GM18511 (cell line): ENCODE data around the gene ZNF618.

Experiments
- ATAC-seq: cut with Tn5 transposase; IDR thresholded peaks from one replicate; pipeline ENCODE4 v1.9.1; 2021; ENCODE audit warnings: mild to moderate bottlenecking, moderate library complexity; ENCODE audit not compliant: unreplicated experiment

Gene ZNF618

DNA sequence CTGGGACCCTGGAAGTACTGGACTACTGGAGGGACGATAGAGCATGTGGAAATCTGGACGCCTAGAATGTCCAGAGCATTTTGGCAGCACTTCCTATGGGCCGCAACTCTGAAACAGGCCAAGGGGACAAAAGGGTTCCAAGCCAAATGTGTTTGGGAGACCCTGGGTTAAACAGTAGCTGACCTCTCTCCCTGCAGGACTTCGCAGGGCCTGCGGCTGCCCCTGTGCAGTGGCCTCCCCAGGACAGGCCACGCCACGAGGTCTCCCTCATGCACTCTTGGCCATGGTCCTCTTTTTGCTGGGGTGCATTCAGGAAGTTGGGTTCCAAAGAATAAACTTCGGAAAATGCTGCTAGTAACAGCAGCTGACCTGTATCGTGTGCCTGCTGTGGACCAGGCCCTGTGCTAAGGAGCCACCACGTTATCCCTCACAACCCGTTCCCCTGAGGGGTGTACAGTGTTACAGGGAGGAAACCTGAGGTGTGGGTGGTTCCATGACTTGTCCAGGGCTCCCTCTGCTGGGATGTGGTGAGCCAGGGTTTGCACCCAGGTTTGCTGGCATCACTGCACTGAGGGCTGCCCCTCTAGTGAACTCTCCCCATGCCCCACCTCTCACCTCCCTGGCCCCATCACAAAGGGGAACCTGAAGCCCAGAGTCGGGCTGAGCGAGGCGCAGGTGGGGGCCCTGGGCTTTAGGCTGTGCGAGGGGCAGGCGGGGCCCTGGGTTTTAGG is 122.6 kb downstream of the ZNF618 start:
- no peak for ATAC-seq

DNA sequence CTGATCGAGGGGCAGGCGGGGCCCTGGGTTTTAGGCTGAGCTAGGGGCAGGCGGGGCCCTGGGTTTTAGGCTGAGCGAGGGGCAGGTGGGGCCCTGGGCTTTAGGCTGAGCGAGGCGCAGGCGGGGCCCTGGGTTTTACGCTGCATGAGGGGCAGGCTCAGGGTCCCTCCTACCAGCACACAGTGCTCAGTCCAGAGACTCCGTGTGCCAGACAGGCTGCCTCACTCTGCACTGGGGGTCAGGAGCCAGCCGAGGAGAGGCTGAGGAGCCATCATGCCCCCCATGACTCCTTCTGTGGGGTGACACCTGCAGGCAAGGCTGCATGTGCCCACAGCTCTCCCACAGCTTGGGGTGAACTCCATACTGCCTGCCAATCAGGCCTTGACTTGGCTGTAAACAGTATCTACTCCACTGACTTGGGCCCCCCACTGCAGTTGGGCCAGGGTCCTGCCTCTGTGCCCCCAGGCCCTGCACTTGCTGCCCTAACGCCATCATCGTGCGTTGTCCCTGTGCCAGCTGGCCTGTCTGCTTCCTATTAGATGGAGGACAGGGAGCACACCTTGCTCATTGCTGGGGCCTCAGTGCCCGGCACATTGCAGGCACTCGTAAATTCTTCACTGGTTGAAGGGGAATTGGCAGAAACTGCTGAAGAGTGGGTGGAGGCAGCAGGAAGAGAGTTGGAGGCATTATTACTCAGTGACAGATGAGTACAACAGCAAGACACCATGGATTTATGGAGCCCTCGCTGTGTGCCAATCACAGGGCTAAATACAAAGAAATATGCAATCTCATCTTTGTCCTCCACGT is 123.3 kb downstream of the ZNF618 start:
- ATAC-seq, result no peak

DNA sequence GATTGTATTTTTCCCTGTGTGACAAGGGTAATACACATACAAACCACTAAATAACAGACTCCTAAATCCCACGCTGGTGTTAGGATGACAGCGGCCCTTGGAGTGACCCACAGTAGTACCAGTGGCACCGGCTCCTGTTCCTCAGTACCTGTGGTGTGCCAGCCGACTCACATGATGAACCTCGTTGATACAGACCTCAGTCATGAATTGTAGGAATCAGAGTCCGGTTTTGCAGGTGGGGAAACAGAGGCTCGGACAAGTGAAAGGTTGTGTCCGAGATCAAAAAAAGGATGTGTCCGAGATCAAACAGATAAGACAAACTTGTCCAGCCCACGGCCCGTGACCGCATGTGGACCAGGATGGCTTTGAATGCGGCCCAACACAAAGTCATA is 124.0 kb downstream of the ZNF618 start:
- no peak for ATAC-seq

DNA sequence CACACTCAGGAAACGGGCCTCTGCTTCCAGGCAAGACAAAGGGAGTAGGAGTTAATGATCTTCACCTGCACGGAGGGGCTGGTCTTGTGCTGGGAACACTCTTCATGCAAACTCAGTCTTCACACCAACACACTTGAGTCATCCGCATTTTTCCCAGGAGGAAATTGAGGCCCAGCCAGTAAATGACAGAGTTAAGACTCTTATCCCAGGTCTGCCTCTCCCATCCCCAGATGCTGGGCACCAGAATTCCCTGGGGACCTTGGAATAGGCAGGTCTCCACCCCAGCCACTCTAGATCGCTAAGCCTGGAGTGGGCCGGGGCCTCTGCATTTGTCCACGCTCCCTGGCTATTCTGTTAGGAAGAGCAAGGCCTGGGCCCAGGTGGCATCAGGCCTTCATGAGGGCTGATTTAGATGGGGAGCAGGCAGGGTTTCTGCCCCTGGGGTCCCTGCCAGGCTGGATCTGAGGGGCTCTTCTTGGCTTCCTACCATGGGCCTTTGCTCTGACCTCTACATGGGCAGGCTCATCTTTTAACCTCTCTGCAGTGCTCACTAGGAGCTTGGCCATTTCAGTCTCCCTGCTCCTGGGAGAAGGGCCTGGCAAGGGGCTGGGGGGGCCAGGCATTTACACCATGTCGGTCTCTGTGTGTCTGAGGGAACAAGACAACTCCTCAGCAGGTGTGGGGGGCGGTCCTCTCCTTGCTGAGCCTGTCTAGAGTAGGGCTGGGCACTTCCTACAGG is 124.7 kb downstream of the ZNF618 start:
- no peak for ATAC-seq

DNA sequence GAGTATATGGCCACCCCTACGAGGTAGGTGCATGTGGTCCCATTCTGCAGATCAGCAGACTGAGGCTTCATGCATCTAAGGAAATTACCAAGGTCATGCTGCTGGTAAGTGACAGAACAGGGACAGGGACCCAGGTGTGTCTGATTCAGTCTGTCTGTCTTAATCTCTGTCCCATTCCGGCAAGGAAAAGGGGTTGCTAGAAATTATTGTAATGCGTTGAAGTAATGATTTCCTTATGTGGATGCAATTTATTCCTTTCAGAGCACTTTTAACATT is 125.2 kb downstream of the ZNF618 start:
- no peak for ATAC-seq

DNA sequence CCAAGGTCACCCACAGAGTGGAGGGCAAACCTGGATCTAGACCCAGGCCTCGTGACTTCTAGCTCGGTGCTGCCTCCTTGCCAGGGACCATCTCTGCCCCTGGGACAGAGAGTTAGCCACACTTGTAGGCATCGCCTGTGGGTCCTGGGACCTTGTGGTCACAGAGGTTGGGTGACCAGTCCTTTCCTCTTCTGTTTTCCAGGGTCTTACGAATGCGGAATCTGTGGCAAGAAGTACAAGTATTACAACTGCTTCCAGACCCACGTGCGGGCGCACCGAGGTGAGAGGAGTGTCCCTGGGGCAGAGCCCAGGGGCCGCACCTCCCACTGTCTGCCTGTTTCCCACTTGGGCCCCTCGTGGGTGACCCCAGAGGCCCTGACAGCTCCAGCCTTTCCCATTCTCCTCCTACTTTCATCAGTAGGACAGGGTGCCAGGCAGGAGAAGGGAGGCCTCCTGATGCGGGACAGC is 125.7 kb downstream of the ZNF618 start:
- ATAC-seq, result no peak

DNA sequence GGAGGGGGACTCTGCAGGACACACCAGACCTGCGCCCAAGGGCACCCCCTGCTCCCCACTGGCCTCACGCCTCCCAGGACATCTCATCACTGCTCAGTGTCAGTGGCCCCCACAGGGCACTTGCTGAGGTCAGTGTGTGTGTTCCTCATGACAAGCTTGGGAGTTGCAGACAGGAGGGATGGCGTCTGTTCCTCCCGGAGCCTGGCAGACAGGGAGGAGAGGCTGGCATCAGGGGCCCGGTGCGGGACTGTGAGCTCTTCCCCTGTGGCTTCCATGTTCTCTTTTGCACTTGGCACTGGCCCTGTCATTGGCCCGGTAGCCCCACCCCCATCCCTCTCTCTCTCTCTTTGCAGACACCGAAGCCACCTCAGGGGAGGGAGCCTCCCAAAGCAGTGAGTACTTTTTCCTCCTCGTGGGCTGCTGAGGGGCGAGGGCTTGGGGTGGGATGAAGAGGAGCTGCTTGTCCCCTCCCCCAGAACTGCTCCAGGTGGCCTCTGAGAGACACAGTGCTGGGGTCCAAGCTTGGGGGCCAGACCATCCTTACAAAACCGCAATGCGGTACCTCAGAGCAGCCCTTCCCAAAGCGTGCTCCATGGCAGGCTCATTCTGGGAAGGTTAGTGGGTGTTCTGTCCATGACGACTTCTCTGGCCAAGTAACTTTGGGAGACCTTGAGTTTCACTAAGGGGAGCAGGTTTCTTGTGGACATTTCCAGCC is 126.3 kb downstream of the ZNF618 start:
- ATAC-seq, result no peak

DNA sequence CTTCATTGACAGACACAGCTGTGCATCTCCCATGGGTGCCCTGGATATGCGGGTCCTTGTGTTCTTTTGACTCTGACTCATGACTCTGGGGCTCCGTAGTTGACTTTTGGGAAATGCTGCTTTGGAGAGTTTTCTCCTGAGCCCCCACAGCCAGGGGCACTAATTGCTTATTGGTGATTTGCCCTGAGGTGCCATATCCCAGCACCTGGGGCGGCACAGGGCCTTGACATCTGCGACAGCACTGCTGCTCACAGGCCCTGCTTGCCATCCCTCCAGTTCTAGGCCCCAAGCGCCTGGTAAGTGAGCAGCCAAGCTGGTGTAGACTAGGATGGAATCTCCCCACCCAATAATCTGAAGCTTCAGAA is 126.9 kb downstream of the ZNF618 start:
- ATAC-seq, result no peak

DNA sequence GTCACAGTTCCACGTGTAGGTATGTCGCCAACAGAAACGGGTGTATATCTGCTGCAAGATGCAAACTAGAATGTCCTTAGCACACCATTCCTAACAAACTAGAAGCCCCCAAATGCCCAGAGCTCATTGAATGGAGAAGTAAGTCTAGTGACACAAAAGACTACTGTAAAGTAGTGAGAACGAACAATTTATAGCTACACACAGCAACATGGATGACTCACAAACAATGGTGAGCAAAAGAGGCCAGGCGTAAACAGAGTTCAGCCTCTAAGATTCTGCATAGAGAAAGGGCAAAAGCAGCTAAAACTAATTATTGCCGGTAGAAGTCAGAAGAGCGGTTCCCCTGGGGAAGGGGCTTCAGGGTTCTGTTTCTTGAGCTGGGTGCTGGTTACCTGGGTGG is 127.2 kb downstream of the ZNF618 start:
- no peak for ATAC-seq

DNA sequence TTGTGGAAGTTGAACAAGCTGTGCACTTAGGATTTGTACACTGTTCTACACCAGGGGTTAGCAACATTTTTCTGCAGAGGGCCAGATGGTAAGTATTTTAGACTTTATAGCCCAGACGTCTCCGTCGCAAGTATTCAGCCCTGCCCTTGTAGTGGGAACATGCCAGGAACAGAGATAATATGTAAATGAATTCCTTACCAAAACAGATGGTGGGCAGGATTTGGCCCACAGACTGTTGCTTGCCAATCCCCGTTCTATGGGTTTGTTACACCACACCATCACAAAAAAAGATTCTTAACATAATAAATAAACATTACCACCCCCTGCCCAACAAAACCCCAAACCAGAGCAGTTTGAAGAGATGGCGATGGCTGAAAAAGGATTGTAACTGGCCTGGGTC is 127.6 kb downstream of the ZNF618 start:
- no peak for ATAC-seq

DNA sequence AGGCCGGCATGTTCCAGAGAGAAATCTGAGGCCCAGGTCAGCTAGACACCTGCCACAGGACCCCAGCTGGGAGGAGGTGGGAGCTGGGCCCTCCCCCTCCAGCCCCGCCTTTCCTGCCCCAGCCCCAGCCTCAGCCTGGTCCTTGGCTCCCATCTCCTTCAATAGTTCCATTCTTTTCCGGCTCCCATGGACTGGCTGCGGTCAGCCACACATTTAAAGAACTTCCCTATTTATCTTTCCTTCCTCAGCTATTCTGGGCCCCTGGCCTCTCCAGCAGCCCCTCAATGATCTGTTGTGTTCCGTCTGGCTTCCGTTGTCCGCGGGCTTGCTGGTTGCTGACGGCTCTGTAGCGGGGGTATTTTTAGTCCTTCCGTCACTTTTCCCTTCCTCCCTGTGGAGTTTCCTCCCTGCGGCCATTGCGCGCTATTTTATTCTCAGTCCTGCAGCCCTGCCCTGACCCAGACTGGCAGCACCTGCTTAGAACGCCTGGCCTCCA is 128.2 kb downstream of the ZNF618 start:
- no peak for ATAC-seq

DNA sequence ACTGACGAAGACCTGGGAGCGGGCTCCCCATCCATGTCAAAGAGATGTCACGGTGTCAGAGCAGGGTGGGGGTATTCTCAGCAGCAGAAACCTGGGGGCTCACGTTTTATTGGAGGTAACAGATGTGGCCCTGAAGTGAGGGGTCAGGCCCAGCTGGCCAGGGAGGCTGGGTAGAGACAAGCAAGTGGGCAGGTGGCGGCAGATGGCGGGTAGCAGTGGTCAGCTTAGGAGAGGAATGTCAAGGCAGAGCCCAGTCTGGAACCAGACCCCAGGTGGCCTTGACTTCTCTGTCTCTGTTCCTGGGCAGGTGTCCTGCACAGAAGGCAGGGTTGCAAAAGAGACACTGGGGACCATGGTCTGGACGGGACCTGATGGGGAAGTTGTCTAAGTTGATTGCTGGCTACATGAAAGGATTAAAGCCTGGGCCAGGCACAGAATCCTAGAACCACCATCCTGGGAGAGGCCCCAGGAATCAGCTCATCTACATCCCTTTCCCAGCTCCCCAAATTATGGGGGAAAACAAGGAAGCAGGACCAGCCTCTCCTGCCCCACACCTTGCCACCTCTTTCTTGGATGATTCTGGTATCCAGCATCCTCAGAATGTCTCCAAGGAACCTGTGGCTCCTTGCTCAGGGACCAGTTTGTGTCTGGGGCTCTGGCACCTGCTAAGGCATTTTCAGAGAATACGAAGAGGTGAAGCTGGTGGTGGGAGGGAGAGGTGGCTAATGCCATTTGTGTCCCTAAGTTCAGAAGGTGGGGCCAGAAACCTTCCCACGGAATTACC is 129.5 kb downstream of the ZNF618 start:
- ATAC-seq, result no peak

DNA sequence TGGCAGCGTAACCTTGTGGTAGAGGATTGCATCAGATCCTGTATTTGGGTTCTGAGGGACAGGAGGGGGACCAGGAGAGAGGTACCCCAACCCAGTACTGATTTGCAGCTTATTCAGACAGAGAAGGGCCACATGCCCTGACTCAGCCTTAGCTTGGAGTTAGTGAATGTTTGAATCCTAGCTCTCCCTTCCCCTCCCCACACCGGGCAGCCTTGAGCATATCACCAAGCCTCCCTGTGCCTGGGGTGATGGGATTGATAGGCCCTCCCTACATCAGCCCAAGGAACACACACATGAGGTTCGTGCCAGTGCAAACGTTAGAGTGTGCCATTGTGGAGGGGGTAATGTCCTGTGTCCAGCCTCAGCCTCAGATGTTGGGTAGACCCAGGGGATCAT is 130.0 kb downstream of the ZNF618 start:
- no peak for ATAC-seq

DNA sequence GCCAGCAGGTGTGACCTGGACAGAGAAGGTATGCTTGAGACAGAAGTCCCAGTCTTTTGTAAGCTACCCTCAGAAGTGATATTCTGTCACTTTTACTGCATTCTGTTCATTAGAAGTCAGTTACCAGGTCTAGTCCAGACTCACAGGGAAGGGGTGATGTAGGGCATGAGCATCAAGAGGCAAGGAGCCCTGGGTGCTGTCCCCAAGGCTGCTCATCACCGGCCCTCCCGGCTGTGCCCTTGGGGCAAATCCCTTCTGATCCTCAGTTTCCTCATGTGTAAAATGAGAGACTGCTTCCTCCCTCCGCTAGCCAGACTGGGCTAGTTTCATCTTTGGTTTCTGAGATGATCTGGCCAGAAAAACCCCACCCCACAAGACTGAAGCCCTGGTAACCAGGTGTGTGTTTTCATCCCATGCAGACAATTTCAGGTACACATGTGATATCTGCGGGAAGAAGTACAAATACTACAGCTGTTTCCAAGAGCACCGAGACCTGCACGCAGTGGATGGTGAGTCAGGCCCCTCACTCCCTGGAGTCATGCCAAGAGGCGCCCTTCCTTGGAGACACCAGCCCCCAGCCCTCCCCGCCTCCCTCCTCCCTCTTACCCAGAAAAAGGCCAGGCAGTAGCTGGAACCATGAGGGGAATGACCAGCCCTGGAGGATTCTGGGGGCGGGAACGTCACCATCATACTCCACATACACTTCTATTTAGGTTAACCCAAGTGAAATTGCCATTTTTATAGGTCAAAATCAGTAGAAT is 131.0 kb downstream of the ZNF618 start:
- no peak for ATAC-seq

DNA sequence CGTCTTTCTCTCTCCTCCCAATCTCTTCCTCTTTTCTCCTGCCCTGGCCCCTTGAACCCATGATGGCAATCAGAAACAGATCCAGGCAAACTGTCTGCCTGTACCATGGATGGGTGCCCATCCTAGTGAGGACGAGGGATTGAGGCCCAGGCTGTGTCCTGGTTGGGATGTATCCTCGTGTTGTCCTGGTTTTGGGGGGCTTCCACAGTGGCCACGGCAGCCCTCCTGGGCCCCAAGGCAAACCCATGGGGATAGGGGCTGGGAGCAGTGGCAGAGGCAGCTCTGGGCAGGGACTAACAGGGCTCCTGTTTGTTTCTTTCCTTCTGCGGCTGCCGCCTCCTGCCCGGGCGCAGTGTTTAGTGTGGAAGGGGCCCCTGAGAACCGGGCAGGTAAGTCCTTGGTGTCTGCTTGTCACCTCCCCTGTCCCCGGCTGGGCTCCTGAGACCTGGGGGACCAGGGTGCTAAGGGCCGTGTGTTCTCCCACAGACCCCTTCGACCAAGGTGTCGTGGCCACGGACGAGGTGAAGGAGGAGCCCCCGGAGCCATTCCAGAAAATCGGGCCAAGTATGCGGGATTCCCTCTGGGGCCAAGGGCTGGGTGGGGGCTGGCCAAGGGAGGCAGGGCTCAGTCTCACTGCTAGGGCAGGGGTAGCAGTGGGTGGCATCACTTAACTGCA is 132.0 kb downstream of the ZNF618 start:
- ATAC-seq, result no peak

DNA sequence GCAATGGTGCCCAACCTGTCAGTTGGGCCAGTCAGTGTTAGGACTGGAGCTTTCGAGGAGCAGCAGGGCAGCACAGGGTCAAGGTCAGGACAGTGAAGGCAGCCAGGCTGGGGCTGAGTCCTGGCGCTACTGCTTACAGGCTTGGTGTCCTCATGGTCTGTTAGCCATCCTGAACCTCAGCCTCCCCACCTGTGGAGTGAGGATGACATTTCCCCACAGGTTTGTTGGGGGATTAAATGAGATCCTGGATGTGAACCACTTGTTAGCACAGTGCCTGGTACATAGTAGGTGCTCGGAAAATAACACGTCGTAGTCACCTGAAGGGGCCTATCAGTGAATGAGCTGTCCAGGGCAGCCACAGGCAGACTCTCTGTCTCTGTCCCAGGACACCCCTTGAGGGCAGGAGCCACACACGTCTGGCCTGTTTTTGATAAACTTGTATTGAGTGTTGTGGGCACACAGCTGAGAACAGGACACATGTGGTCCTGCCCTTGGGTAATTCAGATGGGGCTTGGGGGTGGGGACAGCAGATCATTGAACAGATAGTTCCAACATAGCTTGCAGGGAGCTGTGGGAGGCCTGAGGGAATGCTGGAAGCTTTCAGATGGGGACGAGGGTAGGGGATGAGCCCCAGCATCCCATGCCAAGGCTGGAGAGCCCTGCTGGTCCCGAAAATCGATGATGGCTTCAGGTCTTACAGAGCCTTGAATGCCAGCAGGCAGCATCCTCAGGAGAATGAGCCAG is 132.7 kb downstream of the ZNF618 start:
- ATAC-seq, result no peak

DNA sequence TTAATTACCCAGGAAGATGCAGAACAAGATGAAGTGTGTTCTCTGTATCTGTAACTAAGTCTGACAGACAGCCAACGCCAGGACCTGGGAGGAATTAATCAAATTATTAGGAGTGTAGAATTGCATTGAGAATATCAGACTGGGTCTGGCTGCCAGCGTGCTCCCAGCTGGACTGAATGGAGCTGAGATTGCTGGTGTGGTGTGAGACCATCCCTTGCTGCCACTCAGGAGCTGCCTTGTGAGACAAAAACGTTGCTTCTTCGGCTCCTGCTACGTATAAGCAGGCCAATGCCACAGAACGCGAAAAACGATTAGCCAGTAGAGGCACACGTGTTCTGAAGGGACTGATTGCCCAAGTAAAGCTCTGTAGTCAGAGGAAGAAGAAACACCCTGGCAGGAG is 135.2 kb downstream of the ZNF618 start:
- no peak for ATAC-seq

DNA sequence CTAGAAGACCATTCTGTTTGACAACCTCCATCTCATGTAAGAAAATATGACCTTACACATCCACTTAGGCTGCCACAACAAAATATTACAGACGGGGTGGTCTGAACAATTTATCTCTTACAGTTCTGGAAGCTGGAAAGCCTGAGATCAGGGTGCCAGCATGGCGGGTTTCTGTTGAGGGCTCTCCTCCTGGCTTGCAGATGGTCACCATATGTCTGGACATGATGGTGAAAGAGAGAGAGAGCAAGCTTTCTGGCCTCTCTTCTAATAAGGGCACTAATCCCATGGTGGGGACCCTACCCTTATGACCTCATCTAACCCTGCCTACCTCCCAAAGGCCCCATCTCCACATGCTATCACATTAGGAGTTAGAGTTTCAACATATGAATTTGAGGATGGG is 136.0 kb downstream of the ZNF618 start:
- ATAC-seq, result no peak
